Hepatocyte (in vitro differentiated cells): ENCODE measurements around the gene RASAL2. TPM values are rescaled to one million over a fixed set of nuclear protein-coding genes. Genes with fewer than 3 reads are reported as not detected.

Source experiments
- DNase-seq: peaks from one replicate; pipeline ENCODE4 v3.0.0-alpha.2; 2016; ENCODE audit warnings: low spot score
- H2AFZ ChIP-seq: fragments of 200-600 bp; sonication (generic); 2 replicates; pipeline ENCODE4 v1.6.0; 2016; ENCODE audit warnings: antibody characterized with exemption, mild to moderate bottlenecking
- H3K27ac ChIP-seq: fragments of 200-600 bp; sonication (generic); 2 replicates; pipeline ENCODE4 v1.5.1; 2016; ENCODE audit warnings: mild to moderate bottlenecking
- H3K27me3 ChIP-seq: fragments of 200-600 bp; sonication (generic); 2 replicates; pipeline ENCODE4 v1.6.1; 2016
- H3K36me3 ChIP-seq: fragments of 200-600 bp; sonication (generic); replicated peaks from 2 replicates; pipeline ENCODE4 v1.5.1; 2016; ENCODE audit warnings: low read depth; ENCODE audit not compliant: insufficient read depth
- H3K4me1 ChIP-seq: fragments of 200-600 bp; sonication (generic); 2 replicates; pipeline ENCODE4 v1.5.1; 2016; ENCODE audit warnings: mild to moderate bottlenecking, moderate library complexity; ENCODE audit not compliant: insufficient read depth
- H3K4me2 ChIP-seq: fragments of 200-600 bp; sonication (generic); 2 replicates; pipeline ENCODE4 v1.6.0; 2016
- H3K4me3 ChIP-seq: fragments of 200-600 bp; sonication (generic); 2 replicates; pipeline ENCODE4 v1.5.1; 2016; ENCODE audit warnings: mild to moderate bottlenecking
- H3K79me2 ChIP-seq: fragments of 200-600 bp; sonication (generic); 2 replicates; pipeline ENCODE4 v1.6.0; 2017; ENCODE audit warnings: mild to moderate bottlenecking
- H3K9me2 ChIP-seq: fragments of 200-600 bp; sonication (generic); replicated peaks from 2 replicates; pipeline ENCODE4 v1.6.0; 2017; ENCODE audit warnings: mild to moderate bottlenecking; ENCODE audit not compliant: insufficient read depth
- H3K9me3 ChIP-seq: fragments of 200-600 bp; sonication (generic); 2 replicates; pipeline ENCODE4 v1.5.1; 2016; ENCODE audit warnings: low read depth, mild to moderate bottlenecking
- H4K20me1 ChIP-seq: fragments of 200-600 bp; sonication (generic); 2 replicates; pipeline ENCODE4 v1.6.0; 2016; ENCODE audit warnings: mild to moderate bottlenecking; ENCODE audit not compliant: insufficient read depth, poor library complexity, severe bottlenecking
- EZH2 ChIP-seq: fragments of 200-600 bp; sonication (generic); IDR thresholded peaks from 2 replicates; pipeline ENCODE4 v1.6.1; 2016; ENCODE audit warnings: antibody characterized with exemption, mild to moderate bottlenecking, borderline replicate concordance
- EZH2phosphoT487 ChIP-seq: fragments of 200-600 bp; sonication (generic); IDR thresholded peaks from one replicate; pipeline ENCODE4 v1.6.1; 2018; ENCODE audit warnings: antibody characterized with exemption, mild to moderate bottlenecking, low read depth, moderate library complexity; ENCODE audit not compliant: unreplicated experiment, severe bottlenecking
- WGBS: methylation state at CpG from one replicate; pipeline ENCODE4 v1.1.6; 2016; ENCODE audit warnings: low lambda C conversion rate; ENCODE audit errors: missing lambda C conversion rate; 5-methylcytosine and 5-hydroxymethylcytosine counted together
- polyA plus RNA-seq: library from polyadenylated mRNA; unstranded; fragments of >200 nt; fragmentation: Nextera tagmentation; extraction: Ambion mirVana; gene quantifications from 2 replicates; pipeline ENCODE4 v1.2.1, GENCODE V29; 2016
- total RNA-seq: library from RNA; depleted of rRNA; stranded (reverse); fragments of >200 nt; gene quantifications from 2 replicates; pipeline ENCODE4 v1.2.3, GENCODE V29; 2014
- TF ChIP-seq, protein P1 (sequence below): fragments of 200-600 bp; sonication (generic); IDR thresholded peaks from 2 replicates; pipeline ENCODE4 v1.5.1; 2016; ENCODE audit warnings: antibody characterized with exemption, mild to moderate bottlenecking; ENCODE audit not compliant: poor library complexity

The RASAL2 gene
- total and polyA plus RNA-seq, 2 experiments from 2014 or later = 8.7 to 24.0 TPM

DNA sequence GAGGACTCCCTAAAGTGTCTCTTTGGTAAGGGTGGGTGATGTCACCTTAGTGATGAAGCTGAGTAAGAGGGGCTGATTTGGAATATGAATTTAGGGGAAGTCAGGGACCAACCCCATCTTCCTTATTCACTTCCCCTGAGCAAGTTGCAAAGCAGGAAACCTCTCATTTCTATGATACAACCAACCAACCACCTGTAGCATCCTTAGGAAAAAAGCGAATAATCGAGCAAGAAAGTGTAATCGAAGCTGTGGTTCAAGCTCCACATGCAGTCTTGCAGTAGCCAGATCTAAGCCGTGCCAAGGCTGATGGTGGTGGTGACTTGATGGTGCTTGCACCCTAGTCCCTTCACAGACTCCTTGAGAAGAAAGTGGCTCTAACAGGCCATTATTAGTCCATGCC, 422.2 kb downstream of the RASAL2 start:
- Histone ChIP-seq H3K4me2 (no peak overlapping the region), H3K79me2 (no peaks in the 10 kb centered on the region), H2AFZ (no peak overlapping the region), H3K27ac (no peak overlapping the region), H3K4me3 (no peak overlapping the region), H3K9me3 (no peaks in the 10 kb centered on the region), H3K9me2 (no peaks in the 10 kb centered on the region), H3K27me3 (no peaks in the 10 kb centered on the region), H3K4me1 (no peaks in the 10 kb centered on the region), H3K36me3 (no peaks in the 10 kb centered on the region), H4K20me1 (no peaks in the 10 kb centered on the region)
- TF ChIP-seq EZH2phosphoT487 (no peak), EZH2 (no peak)
- TF ChIP-seq, protein P1, sequence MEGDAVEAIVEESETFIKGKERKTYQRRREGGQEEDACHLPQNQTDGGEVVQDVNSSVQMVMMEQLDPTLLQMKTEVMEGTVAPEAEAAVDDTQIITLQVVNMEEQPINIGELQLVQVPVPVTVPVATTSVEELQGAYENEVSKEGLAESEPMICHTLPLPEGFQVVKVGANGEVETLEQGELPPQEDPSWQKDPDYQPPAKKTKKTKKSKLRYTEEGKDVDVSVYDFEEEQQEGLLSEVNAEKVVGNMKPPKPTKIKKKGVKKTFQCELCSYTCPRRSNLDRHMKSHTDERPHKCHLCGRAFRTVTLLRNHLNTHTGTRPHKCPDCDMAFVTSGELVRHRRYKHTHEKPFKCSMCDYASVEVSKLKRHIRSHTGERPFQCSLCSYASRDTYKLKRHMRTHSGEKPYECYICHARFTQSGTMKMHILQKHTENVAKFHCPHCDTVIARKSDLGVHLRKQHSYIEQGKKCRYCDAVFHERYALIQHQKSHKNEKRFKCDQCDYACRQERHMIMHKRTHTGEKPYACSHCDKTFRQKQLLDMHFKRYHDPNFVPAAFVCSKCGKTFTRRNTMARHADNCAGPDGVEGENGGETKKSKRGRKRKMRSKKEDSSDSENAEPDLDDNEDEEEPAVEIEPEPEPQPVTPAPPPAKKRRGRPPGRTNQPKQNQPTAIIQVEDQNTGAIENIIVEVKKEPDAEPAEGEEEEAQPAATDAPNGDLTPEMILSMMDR = no peak
- no peak for DNase-seq
- 100% methylated on average over 4 of the region's 4 CpGs for WGBS

- Histone ChIP-seq H4K20me1 (no peaks in the 10 kb centered on the region), H3K9me2 (no peaks in the 10 kb centered on the region), H3K79me2 (no peaks in the 10 kb centered on the region), H2AFZ (no peak overlapping the region), H3K4me3 (no peak overlapping the region), H3K4me2 (no peak overlapping the region), H3K27me3 (no peaks in the 10 kb centered on the region), H3K36me3 (no peaks in the 10 kb centered on the region), H3K4me1 (no peaks in the 10 kb centered on the region), H3K9me3 (no peaks in the 10 kb centered on the region), H3K27ac (no peak overlapping the region)
- DNase-seq = no peak
- WGBS = 66% methylated on average over 4 of the region's 4 CpGs
- TF ChIP-seq EZH2 = no peak
- TF ChIP-seq, protein P1 = no peak
- no peak for TF ChIP-seq EZH2phosphoT487
These were observed 425.0 kb downstream of the RASAL2 start for GRCh38 chr1:178518894-178519293.

DNA sequence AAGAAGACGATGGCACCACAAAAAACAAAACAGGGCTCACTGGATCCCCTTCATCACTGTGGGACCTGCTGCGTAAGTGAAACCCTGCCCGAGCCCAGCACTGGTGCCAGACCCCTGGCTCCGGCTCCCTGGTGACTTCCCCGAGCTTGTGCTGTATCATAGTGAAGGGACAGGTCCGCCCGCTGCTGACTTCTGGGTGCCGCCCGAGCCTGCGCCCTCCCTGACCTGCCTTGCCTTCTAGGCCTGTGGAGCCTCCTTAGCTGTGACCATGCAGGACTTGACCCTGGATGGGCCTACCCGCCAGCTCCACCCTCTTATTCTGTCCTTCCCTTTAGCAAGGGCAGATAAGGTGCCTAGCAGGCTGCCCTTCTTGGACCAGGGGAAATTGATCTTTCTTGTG, 426.9 kb downstream of the RASAL2 start:
- H3K4me3 ChIP-seq = no peak overlapping the region
- no peak overlapping the region for H3K27ac ChIP-seq
- H3K9me3 ChIP-seq = no peaks in the 10 kb centered on the region
- WGBS = 95% methylated on average over 11 of the region's 11 CpGs
- no peaks in the 10 kb centered on the region for H3K27me3 ChIP-seq
- H4K20me1 ChIP-seq = no peaks in the 10 kb centered on the region
- H3K9me2 ChIP-seq = no peaks in the 10 kb centered on the region
- H2AFZ ChIP-seq = no peak overlapping the region
- no peak for DNase-seq
- TF ChIP-seq, protein P1 = no peak
- TF ChIP-seq EZH2 (no peak), EZH2phosphoT487 (no peak)
- H3K4me2 ChIP-seq = no peak overlapping the region
- H3K79me2 ChIP-seq = no peaks in the 10 kb centered on the region
- H3K36me3 ChIP-seq = no peaks in the 10 kb centered on the region
- no peaks in the 10 kb centered on the region for H3K4me1 ChIP-seq

- WGBS = 94% methylated on average over 4 of the region's 4 CpGs
- Histone ChIP-seq H3K79me2 (no peaks in the 10 kb centered on the region), H3K27me3 (no peaks in the 10 kb centered on the region), H2AFZ (no peak overlapping the region), H3K36me3 (no peaks in the 10 kb centered on the region), H3K4me1 (no peaks in the 10 kb centered on the region), H3K27ac (no peak overlapping the region), H3K4me3 (no peak overlapping the region), H3K4me2 (no peak overlapping the region), H3K9me3 (no peaks in the 10 kb centered on the region), H3K9me2 (no peaks in the 10 kb centered on the region), H4K20me1 (no peaks in the 10 kb centered on the region)
- DNase-seq = no peak
- no peak for TF ChIP-seq EZH2phosphoT487
- TF ChIP-seq, protein P1 = no peak
- TF ChIP-seq EZH2 = no peak
These were observed 427.3 kb downstream of the RASAL2 start for GRCh38 chr1:178521241-178521640.
